ENCODE results near the gene RELN. TPM values are rescaled to one million over a fixed set of nuclear protein-coding genes. Genes with fewer than 3 reads are reported as not detected.

RELN gene
- total and polyA plus RNA-seq, 8 donors, result 3.6 to 20.1 (median 15.3) TPM

DNA sequence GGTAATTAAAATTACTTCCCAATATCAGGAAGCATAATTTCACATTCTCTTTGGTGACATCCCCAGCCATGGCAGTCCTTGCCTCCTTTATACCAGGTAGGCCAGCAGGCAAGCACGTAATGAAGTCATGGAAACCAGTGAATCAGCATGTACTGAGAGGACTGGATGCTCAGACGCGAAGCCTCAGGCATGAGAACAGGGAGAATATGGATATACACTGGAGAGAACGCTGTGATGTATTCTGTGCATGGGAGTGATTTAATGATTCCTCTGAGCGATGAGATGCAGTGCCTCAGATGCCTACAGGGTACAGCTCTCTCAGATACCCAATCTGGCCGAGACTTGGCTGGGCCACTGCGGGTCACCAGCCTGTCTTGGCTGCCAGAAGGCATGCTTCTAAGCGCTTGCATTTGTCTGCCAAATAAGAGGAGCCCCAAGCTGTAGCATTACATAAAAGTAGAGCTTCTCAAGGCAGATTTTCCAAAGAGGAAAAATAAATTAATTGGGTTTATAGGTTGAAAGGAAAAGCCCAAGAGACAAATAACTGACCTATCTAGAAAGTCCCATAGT lies 238.1 kb downstream of the RELN start:
- no peak for TF ChIP-seq CTCF (IDR thresholded peaks at IDR 0.05)
- H3K27ac ChIP-seq, result no peak overlapping the region
- H3K27me3 ChIP-seq, result no peaks in the 10 kb centered on the region
- no peak overlapping the region for H3K4me3 ChIP-seq
- H3K4me1 ChIP-seq, result no peaks in the 10 kb centered on the region
- no peaks in the 10 kb centered on the region for H3K9me3 ChIP-seq
- intact Hi-C loops (cut with DNase I), result no loop called here
- DNase-seq, result peak in 1 of 4 donors; percentile 49
- no peak for ATAC-seq
- no peaks in the 10 kb centered on the region for H3K36me3 ChIP-seq

DNA sequence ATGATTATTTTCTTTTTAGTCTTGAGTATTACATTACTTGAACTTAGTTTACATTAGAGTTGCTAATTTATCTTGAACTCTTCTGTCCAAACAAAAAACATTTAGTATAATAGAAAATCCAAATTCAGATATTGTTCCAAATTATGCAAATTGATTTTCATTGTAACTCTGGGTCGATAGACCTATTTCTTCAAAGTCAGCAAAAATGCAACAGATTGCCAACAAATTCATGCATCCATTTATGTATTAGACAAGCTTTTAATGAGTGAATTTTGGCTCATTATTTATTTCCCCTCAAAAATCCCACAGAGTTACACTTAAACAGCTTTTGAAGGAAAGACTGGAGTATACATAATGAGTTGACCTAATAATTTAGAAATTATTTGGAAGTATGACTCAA lies 240.8 kb downstream of the RELN start:
- intact Hi-C loops (cut with DNase I), result no loop called here
- no peaks in the 10 kb centered on the region for H3K9me3 ChIP-seq
- TF ChIP-seq CTCF (IDR thresholded peaks at IDR 0.05), result no peak
- ATAC-seq (no peak), DNase-seq (no peak)
- no peak overlapping the region for H3K27ac ChIP-seq
- H3K4me3 ChIP-seq, result no peak overlapping the region
- H3K36me3 ChIP-seq, result no peaks in the 10 kb centered on the region
- no peaks in the 10 kb centered on the region for H3K27me3 ChIP-seq
- no peaks in the 10 kb centered on the region for H3K4me1 ChIP-seq

DNA sequence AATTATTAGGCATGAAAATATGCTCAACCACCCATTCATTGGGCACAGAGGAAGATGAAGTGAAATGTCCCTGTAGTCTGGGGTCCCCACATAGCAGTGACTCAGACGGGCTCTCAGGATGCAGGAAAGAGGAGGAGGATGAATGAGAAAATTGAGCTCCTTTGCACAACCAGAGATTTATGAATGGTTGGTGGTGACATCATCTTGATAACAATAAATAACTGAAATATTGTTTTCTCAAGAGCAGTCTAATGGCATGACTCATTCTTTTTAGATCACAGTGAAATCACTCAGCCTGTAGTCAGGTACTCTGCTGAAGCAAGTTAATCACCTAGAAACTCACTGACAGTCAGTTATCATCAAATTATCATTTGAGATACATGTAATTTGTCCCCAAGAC lies 254.1 kb downstream of the RELN start:
- no peaks in the 10 kb centered on the region for H3K36me3 ChIP-seq
- ATAC-seq (no peak), DNase-seq (no peak)
- TF ChIP-seq CTCF (IDR thresholded peaks at IDR 0.05), result no peak
- H3K4me1 ChIP-seq, result no peaks in the 10 kb centered on the region
- H3K9me3 ChIP-seq, result no peaks in the 10 kb centered on the region
- H3K27ac ChIP-seq, result no peak overlapping the region
- no peaks in the 10 kb centered on the region for H3K27me3 ChIP-seq
- H3K4me3 ChIP-seq, result no peak overlapping the region
- intact Hi-C loops (cut with DNase I), result no loop called here

DNA sequence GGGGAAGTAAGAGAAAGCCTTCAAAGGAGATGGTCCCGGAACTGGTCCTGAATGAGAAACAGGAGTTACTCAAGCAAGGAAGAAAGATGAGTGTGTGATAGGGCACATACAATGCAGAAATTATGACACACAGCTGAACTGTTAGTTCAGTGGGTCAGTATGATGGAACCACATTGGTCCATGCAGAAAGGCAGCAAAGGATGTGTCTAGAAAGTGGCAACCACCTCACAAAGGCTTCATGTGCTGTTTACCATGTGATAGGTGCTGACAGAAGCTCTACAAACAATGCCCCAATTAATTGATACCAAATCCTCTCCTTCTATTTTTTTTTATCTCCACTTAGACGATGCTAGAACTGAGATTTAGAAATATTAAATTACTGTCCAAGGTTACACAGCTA lies 258.3 kb downstream of the RELN start:
- Histone ChIP-seq H3K27me3 (no peaks in the 10 kb centered on the region), H3K4me3 (no peak overlapping the region), H3K36me3 (no peaks in the 10 kb centered on the region), H3K27ac (no peak overlapping the region), H3K4me1 (no peaks in the 10 kb centered on the region), H3K9me3 (no peaks in the 10 kb centered on the region)
- intact Hi-C loops (cut with DNase I), result no loop called here
- no peak for DNase-seq
- no peak for ATAC-seq
- TF ChIP-seq CTCF (IDR thresholded peaks at IDR 0.05), result no peak

- H3K4me3 ChIP-seq, result no peak overlapping the region
- H3K27me3 ChIP-seq, result no peaks in the 10 kb centered on the region
- intact Hi-C loops (cut with DNase I), result no loop called here
- H3K4me1 ChIP-seq, result no peaks in the 10 kb centered on the region
- H3K27ac ChIP-seq, result no peak overlapping the region
- TF ChIP-seq CTCF (IDR thresholded peaks at IDR 0.05), result no peak
- ATAC-seq (no peak), DNase-seq (no peak)
- no peaks in the 10 kb centered on the region for H3K36me3 ChIP-seq
- no peaks in the 10 kb centered on the region for H3K9me3 ChIP-seq
Measured at GRCh38 chr7:103729026-103729425, 260.4 kb downstream of the RELN start.

Measured in left lung (tissue), 10 donors.